A673 (cell line): Measurements from ENCODE around the gene MCRS1. TPM values are rescaled to one million over a fixed set of nuclear protein-coding genes. Genes with fewer than 3 reads are reported as not detected.
"Not testable (repeated sequence)": the region's sequence is repeated elsewhere in the genome, so short reads cannot be mapped to it uniquely, and the experiment has no call there.

Source experiments
- BruUV-seq: library from RNA; stranded (reverse); fragments of 400-500 nt; replicated peaks from 2 replicates; lab custom pipeline; 2021; lab: Mats Ljungman, UMichigan
- CTCF ChIA-PET: fragments of 300-600 bp; sonication (Branson Sonifier 250); formaldehyde crosslinking; loops from one replicate; lab custom pipeline; 2022; ENCODE audit warnings: antibody characterized with exemption; lab: Charles Lee
- POLR2A ChIA-PET: fragments of 300-600 bp; sonication (Branson Sonifier 250); formaldehyde crosslinking; loops from one replicate; lab custom pipeline; 2022; ENCODE audit warnings: antibody characterized with exemption; ENCODE audit not compliant: low non-redundant PET; lab: Charles Lee
- DNase-seq: peaks from one replicate; pipeline ENCODE4 v3.0.0-alpha.2; 2015; ENCODE audit warnings: low spot score
- H3K27ac ChIP-seq: fragments of 200-600 bp; sonication (generic); 2 replicates; pipeline ENCODE4 v1.5.1; 2016; ENCODE audit warnings: mixed run types, low read depth, mild to moderate bottlenecking, mixed read lengths, antibody characterized with exemption, low read length; ENCODE audit not compliant: poor library complexity, severe bottlenecking
- H3K27me3 ChIP-seq: fragments of 200-600 bp; sonication (generic); replicated peaks from 2 replicates; pipeline ENCODE4 v1.6.1; 2017; ENCODE audit warnings: mixed run types, low read depth, mild to moderate bottlenecking, mixed read lengths, antibody characterized with exemption, low read length; ENCODE audit not compliant: insufficient read depth, poor library complexity
- H3K36me3 ChIP-seq: fragments of 200-600 bp; sonication (generic); 2 replicates; pipeline ENCODE4 v1.6.1; 2016; ENCODE audit warnings: mixed run types, mild to moderate bottlenecking, mixed read lengths, antibody characterized with exemption, low read length; ENCODE audit not compliant: insufficient read depth, poor library complexity, severe bottlenecking
- H3K4me1 ChIP-seq: fragments of 200-600 bp; sonication (generic); 2 replicates; pipeline ENCODE4 v1.6.1; 2017; ENCODE audit warnings: mixed run types, mild to moderate bottlenecking, mixed read lengths, antibody characterized with exemption, low read length; ENCODE audit not compliant: insufficient read depth, poor library complexity, severe bottlenecking
- H3K4me3 ChIP-seq: fragments of 200-600 bp; sonication (generic); 2 replicates; pipeline ENCODE4 v1.5.1; 2016; ENCODE audit warnings: low read depth, mixed run types, mild to moderate bottlenecking, mixed read lengths, low read length; ENCODE audit not compliant: poor library complexity, severe bottlenecking
- H3K9me3 ChIP-seq: fragments of 200-600 bp; sonication (generic); 2 replicates; pipeline ENCODE4 v1.6.1; 2016; ENCODE audit warnings: mixed run types, low read depth, mild to moderate bottlenecking, mixed read lengths, antibody characterized with exemption, low read length; ENCODE audit not compliant: poor library complexity, severe bottlenecking
- EZH2 ChIP-seq: fragments of 200-600 bp; sonication (generic); IDR thresholded peaks from 2 replicates; pipeline ENCODE4 v1.6.1; 2017; ENCODE audit warnings: borderline replicate concordance, low read depth, mild to moderate bottlenecking, mixed read lengths, antibody characterized with exemption, low read length; ENCODE audit not compliant: poor library complexity, severe bottlenecking
- intact Hi-C: fragments of 100-400 bp; cut with micrococcal nuclease; formaldehyde crosslinking; loops from one replicate; pipeline ENCODE4 v1.10.0; 2022; ENCODE audit not compliant: unreplicated experiment
- total RNA-seq: library from RNA; stranded (reverse); gene quantifications from 2 replicates; pipeline ENCODE4 v1.2.3, GENCODE V29; 2021
- TF ChIP-seq, protein P1 (sequence below): fragments of 300-800, 200-600 bp; sonication (generic); conservative IDR thresholded peaks from 2 replicates; pipeline ENCODE4 v1.5.1; 2017; ENCODE audit warnings: low read depth, mild to moderate bottlenecking, antibody characterized with exemption, low read length, moderate library complexity, mixed read lengths

Gene MCRS1
- total RNA-seq, 1 experiment from 2014 or later = 79.6 TPM

DNA sequence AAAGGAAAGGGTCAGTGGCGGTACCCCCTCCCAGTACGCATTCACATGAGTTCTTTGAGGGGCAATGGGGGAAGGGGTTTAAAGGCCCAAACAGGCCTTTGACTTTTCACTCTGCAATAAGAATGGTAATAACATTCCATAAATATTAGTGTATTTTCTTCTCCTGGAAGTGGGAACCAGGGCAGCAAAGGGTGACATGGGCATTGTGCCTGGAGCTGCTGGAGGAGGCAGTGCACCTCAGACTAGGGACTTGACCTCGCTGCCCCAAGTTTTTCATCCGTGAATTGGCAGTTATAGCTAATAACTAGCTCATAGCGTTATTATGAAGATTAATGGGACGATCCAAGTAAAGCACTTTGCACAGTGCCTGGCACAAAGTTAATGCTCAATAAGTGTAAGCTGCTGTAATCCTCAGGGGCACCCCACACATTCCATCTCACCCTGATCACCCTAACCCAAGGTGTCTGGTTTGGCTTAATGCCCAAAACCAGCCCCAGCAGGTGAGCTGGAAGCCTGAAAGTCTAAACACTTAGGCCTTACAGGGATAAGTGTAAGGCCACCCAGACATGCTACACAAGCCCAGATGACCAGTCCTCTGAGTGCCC is 31.9 kb downstream of the MCRS1 start:
- ChIA-PET POLR2A (no interaction called here), CTCF (no interaction called here)
- Histone ChIP-seq H3K36me3 (no peaks in the 10 kb centered on the region), H3K4me1 (peaks cover 11% of the 10 kb centered on the region), H3K27ac (no peak overlapping the region), H3K9me3 (no peaks in the 10 kb centered on the region), H3K27me3 (no peaks in the 10 kb centered on the region), H3K4me3 (no peak overlapping the region)
- no TSS peak for BruUV-seq
- intact Hi-C loops = no loop called here
- DNase-seq = no peak
- TF ChIP-seq EZH2 = no peak
- TF ChIP-seq, protein P1, sequence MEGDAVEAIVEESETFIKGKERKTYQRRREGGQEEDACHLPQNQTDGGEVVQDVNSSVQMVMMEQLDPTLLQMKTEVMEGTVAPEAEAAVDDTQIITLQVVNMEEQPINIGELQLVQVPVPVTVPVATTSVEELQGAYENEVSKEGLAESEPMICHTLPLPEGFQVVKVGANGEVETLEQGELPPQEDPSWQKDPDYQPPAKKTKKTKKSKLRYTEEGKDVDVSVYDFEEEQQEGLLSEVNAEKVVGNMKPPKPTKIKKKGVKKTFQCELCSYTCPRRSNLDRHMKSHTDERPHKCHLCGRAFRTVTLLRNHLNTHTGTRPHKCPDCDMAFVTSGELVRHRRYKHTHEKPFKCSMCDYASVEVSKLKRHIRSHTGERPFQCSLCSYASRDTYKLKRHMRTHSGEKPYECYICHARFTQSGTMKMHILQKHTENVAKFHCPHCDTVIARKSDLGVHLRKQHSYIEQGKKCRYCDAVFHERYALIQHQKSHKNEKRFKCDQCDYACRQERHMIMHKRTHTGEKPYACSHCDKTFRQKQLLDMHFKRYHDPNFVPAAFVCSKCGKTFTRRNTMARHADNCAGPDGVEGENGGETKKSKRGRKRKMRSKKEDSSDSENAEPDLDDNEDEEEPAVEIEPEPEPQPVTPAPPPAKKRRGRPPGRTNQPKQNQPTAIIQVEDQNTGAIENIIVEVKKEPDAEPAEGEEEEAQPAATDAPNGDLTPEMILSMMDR = no peak

DNA sequence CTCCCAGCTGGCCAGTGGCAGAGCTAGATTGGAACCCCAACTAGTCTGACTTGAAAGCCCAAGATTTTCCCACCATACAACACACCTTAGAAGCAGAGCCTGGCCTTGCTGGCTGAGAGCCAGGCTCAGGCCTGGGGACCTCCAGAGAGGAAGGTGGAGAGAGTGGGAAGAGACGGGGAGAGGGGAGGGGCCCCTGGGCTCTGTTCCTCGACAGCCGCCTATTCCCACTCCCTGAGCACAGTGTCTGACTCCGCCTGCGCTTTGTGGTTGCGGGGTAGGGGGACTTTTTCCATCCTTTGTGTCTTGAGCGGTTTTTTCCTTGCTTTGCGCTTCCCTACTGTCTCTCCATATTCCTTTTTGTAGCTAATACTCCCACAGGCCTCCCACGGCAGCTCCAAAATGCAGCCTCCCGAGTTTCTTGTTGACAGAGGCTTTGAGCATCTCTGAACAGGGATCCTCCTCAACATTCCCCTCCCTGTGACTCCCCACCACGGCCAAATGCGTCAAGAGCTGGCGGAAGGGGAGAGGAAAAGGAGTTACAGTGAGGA is 33.1 kb downstream of the MCRS1 start:
- Histone ChIP-seq H3K27ac (no peak overlapping the region), H3K36me3 (no peaks in the 10 kb centered on the region), H3K4me1 (peaks cover 11% of the 10 kb centered on the region), H3K4me3 (no peak overlapping the region), H3K9me3 (no peaks in the 10 kb centered on the region), H3K27me3 (no peaks in the 10 kb centered on the region)
- no TSS peak for BruUV-seq
- intact Hi-C loops = no loop called here
- DNase-seq = no peak
- CTCF ChIA-PET = no interaction called here
- no peak for TF ChIP-seq EZH2
- TF ChIP-seq, protein P1 = no peak
- POLR2A ChIA-PET = no interaction called here

DNA sequence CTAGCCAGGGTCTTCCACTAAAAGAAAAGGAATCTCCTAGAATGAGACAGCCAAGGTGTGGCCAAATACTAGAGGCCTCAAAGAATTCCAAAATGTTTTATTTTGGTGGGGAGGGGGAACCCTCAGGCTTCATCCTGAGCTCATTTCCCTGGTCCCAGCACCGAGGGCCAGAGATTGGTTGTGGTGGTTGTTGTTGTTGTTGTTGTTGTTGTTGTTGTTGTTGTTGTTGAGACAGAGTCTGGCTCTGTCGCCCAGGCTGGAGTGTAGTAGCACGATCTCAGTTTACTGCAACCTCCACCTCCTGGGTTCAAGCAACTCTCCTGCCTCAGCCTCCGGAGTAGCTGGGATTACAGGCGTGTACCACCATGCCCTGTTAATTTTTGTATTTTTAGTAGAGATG is 33.8 kb downstream of the MCRS1 start:
- H3K27ac ChIP-seq, POLR2A ChIA-PET, DNase-seq, H3K4me3 ChIP-seq, H3K36me3 ChIP-seq, CTCF ChIA-PET, H3K27me3 ChIP-seq, H3K9me3 ChIP-seq, intact Hi-C loops, BruUV-seq, H3K4me1 ChIP-seq: not testable (repeated sequence)

DNA sequence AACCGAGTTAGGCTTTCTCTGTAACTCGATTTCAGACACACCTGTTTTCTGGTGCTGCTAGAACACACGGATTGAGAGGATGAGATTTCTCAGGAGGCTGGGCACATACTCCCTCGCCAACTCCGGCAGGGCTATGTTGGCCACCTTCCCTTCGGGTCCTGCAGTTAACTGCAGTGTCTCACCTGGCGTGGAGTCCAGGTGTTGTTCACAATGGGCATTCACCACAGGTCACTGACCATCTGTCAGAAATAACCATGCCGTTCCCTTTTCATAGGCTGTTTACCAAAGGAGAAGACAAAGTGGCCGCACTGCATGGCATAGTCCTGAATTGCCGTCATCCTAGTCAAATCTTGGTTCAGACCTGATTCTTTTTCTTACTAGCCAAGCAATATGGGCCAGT is 34.6 kb downstream of the MCRS1 start:
- DNase-seq = no peak
- POLR2A ChIA-PET = no interaction called here
- intact Hi-C loops = no loop called here
- H3K4me1 ChIP-seq = peaks cover 7% of the 10 kb centered on the region
- no peaks in the 10 kb centered on the region for H3K36me3 ChIP-seq
- no peaks in the 10 kb centered on the region for H3K27me3 ChIP-seq
- no peak overlapping the region for H3K27ac ChIP-seq
- no peak overlapping the region for H3K4me3 ChIP-seq
- H3K9me3 ChIP-seq = no peaks in the 10 kb centered on the region
- no TSS peak for BruUV-seq
- TF ChIP-seq, protein P1 = no peak
- no peak for TF ChIP-seq EZH2
- CTCF ChIA-PET = no interaction called here
